Stimulated activated CD8-positive, alpha-beta memory T cell treated with anti-CD3 and anti-CD28 coated beads, Interleukin-2, amount 100 ng/mL, for 1 hour (primary cell): ENCODE measurements around the gene FMNL2.
"Not testable (repeated sequence)": the region's sequence is repeated elsewhere in the genome, so short reads cannot be mapped to it uniquely, and the experiment has no call there.

Source experiments
- DNase-seq, 2 donors: peaks; one replicate each; pipeline ENCODE4 v3.0.0-alpha.2; 2020; ENCODE audit warnings: low read depth in 2 of 2

The FMNL2 gene

DNA sequence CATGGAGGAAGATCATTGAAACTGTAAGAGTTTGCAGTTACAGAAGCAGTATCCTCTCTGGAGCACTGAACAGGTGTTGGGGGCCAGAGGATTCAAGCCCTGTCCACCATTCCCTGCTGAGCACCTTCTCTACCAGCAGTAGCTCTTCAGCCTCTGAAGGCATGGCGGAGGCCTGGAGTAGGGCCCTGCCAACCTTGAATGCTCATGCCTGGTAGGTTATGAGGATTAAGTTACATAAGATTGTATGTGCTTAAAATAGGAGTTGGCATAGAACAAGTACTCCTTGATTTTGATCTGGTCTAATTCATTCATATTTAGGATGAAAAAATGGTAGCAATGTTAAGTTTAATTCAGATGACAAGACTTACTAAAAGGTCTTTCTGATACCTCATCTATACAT is 40.2 kb downstream of the FMNL2 start:
- DNase-seq: no peak

DNA sequence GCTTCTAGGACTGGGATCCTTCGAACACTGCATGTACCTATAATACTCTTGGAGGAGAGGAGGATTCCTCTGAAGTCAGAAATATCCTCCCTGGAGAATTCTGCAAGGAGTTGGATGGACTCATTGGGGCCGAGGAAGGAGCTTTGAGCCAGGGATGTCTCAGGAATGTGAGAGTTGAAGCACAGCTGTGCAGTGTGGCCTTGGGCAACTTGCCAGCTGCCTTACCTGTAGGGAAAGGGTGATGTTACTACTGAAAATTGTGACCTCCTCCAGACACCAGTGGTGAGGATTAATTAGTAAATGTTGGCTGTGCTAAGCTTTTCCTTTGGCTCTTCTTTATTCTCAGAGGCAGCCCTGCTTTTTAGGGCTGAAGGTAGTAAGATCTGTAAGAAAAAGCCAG is 41.4 kb downstream of the FMNL2 start:
- DNase-seq: no peak

DNA sequence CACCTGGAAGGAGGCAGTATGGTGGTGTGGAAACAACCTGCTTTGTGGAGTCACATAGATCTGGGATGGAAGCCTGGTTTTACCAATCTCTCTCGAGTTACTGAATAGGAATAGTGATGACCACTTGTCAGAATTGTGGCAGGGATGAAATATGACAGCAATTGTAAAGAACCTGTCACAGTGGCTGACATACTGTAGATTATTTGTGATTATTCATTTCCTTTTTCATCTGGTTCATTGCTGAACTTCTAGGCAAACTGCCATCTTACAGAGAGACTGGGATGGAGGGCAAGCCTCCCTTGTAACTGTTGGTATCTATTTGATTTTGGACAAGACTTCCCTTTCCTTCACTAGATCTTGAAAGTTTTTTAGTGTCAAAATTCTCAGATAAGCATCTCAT is 42.0 kb downstream of the FMNL2 start:
- no peak for DNase-seq

DNA sequence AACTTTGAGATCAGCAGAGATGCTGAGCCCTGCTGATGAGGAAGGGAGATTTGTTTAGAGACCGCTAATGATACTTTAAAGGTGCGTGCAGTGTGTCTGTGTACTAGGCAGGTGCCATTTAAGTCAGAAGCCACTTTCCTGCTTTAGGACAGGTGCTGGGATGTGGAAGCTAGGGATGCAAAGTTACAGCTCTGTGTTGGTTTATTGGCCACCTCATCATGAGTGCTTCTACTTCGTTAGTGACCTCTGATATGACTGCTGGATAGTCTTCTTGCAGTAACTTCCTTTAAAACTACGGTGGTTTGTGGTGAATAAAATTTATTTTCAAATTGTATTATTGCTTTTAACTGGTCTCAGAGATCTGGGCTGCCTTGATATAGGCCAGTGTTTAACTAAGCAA is 44.1 kb downstream of the FMNL2 start:
- DNase-seq: no peak

DNA sequence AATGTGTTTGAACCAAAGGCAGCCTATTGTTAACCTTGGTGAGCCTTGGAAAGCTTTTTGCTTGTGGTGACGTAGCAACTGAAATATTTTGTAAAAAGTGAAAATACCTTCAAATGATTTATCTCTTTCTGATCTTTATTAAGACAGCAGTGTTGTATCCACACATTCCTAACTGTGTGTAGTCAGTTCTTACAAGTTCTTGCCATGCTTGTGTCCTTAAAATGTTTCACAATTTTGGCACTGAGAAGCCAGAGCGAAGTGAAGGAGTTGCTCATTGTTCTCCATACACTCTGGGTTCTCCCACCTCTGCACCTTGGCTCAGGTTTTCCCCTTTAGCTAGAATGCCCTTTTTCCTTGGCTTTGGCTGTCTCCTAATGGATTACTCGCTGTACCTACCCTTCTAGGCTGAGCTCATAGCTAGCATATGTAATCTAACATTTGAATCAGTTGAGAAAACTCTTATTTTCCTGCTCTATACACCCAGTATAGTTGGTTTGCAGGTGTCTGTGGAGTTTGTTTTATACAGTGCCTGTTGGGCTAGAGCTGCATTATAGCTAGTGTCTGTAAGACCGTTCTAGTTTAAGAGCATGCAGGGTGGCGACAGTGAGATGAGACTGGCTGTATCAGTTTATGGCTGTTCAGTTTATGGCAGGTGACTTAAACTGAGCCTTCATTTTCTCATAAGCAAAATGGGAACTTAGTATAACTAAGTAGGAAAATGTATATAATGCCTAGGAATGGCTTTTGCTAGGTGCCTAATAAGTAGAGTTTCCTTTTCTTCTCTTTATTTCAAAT is 45.5 kb downstream of the FMNL2 start:
- no peak for DNase-seq

DNA sequence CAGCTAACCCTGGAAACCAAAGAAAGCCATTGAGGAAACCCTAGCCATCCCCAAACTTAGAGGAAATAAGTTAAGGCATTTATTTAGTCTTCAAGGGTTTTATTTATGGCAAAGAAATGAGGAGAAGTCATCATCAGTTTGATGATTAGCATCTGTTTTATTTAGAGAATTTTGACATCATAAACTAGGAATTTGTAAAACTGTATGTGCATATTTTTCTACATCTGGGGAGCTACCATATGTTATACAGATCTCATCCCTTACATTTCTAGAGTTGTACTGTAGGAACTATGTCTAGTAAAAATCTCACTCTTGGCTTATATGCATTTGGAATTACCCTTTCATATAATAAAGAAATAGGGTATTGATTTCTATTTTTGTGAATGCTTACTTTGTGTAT is 48.7 kb downstream of the FMNL2 start:
- no peak for DNase-seq

DNA sequence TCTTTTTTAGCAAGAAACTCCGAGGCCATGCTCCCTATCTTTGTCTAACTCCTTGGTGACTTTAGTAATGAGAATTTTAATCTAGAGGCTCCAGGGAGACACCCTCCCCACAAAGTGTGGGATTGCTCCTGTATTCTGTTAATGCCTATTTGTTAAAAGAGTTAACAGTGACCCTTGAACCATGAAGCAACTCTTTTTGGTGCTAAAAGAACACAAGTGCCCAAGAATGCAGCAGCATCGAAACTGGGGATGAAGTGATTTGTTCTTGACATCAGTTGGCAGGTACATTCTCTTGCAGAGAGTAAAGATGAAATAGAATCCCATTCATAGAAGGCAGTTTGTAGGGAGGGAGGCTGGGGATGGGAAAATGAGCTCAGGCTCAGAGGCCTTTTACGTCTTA is 50.0 kb downstream of the FMNL2 start:
- DNase-seq: no peak

DNA sequence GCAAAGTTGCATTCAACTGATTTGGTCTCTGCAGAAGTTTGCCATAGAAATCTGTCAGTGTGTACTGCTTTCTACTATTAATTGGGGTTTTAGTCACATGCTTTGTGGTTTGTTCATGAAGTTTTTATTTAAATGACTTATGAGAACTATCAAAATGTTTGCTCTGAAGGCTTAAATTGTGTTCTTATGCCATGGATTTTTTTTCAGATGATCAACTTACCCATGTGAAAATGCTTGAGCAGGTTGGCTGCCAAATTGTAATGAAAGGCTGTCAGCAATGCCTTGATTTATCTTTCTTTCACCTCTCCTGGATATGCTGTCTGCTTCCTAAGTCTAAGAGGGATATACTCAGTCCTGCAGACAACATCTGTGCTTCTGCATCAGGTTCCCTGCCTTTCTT is 50.7 kb downstream of the FMNL2 start:
- no peak for DNase-seq

DNA sequence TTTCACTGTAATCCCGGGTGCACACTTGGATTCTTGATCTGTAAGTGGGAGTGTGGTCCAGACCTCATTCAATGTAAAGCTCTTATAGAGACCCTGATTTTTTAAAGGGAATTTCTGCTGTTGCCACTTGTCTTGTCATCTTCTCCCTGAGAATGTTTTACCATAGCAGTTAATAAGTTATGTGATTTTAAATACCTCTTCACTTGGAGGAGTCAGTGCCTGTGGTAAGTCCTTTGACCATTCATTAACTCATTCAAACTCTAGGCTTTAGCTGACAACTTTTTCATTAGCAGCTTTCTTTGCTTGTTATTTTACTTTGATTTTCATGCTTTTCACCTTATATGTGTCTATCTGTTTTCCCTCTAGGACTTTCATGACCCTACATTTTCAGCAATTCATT is 51.3 kb downstream of the FMNL2 start:
- no peak for DNase-seq

DNA sequence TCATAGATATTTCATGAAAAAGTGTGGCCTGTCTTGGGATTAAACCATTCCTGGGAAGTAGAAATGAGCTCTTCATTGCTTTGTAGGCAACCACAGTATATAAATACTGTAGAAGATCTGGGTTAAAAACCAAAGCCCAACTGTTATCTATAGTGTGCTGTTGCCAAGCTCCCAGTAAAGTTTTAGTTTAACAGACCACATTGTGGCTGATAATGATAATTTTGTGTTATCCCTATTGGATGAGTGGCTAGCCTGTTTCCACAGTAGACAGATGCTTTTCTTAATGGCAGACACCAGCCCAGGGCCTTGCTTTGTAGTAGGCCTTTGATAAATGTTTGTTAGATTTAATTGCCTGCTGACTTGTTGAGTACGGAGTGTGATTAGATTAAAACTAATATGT is 52.1 kb downstream of the FMNL2 start:
- no peak for DNase-seq

DNA sequence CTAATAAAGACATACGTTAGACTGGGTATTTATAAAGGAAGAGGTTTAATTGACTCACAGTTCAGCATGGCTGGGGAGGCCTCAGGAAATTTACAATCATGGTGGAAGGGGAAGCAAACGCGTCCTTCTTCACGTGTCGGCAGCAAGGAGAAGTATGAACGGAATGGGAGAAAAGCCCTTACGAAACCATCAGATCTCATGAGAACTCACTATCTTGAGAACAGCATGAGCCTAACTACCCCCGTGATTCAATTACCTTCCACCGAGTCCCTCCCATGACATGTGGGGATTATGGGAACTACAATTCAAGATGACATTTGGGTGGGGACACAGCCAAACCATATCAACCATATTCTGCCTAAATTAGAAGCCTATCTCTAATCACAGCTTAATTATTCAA is 53.3 kb downstream of the FMNL2 start:
- not testable (repeated sequence) for DNase-seq

DNA sequence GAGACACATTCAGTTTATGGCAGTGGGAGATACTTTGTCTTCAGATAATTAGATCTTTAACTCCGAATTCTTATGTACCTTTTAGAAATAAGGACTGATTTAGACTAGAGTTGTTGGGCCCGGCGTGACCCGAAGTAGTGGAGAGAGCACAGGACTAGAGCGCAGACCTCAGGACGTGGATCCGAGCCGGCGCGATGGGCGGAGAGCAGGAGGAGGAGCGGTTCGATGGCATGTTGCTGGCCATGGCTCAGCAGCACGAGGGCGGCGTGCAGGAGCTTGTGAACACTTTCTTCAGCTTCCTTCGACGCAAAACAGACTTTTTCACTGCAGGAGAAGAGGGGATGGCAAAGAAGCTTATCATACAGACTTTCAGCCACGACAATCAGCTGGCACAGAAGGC is 54.5 kb downstream of the FMNL2 start:
- no peak for DNase-seq

DNA sequence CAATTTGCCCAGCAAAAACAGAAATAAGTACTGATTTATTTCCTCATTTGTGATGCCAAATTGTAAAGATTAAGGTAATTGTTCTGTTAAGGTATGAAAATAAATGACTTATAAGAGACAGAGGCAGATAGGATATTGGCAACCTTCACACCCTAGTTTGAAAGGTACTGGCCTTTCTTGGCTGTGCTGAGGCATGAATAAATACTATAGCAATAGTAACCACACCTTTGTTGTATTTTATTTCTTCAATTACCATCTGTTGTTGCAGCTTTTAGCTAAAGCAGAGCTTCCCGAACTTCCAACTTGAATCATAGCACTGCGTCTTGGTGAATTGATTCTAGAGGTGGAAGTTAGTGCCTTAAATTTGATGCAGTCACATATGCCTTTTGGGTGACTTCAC is 55.9 kb downstream of the FMNL2 start:
- DNase-seq: no peak

DNA sequence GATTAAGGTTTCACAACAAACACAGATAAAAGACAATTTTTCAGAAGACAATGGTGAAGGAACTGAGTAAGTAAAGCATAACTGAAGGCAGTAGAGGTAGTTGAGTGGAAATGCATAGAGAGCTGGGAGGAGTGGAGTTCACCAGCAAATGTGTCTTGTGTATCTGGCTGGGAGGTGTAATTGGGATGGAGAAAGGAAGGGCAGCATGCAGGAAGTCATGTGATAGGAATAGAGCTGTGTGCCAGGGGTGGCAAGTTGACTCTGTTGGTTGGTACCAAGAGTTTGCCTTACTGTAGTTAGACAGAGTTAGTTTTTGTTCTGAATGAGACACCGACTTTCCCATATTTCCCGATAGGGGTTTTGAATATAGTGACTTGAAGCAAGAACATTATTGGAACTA is 56.3 kb downstream of the FMNL2 start:
- DNase-seq: no peak

DNA sequence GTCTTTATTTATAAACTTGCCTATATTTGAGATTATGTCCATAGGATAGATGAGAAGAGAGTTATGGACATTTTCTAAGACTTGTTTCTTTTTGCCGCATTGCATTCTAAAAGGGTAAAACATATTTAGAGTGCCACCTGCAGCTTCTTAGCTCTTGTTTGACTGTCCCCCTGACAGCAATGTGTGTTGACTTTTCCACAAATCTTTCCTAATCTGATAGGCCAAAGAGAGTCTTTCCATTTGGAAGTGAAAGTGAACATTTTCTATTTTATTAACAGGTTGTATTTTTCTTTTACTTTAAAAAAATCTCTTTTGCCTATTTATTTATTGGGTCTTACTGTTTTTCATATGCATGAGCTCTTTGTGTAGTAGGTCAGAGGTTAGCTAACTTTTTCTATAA is 58.4 kb downstream of the FMNL2 start:
- DNase-seq: no peak

DNA sequence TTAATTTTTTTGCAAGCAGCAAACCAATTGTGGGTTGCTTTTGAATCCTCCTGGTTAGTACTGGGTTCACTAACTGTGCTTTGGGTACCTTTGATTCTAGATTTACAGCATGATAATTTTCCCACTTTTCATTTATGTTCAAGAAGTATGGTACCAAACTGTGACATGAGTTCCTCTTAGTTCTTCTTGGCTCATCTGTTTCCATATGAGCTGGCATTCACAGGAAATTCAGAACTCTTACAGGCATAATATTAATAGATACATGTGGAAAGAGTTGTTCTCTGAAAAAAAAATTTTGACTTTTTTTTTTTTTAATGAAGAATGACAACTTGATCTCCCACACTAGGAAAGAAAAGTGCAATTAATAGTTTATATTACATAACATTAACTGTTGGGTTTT is 59.4 kb downstream of the FMNL2 start:
- DNase-seq: no peak

DNA sequence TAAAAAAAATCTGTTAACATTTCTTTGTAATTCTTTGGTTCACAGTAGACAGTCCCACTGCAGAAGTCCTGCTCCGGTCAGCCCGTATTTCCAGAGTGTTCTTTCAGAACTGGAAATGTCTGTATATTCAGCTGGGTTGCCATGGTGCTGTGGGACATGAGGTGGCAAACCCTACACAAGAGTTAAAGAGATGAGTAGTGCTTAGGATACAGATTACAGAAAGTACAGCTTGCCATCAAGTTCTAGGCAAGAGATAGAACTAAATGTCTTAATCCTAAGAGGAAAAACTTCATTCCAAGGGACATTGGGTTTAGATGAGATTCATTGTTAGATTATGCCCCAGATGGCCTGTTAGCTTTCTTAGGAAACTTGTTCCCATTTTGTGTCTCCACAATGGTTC is 60.1 kb downstream of the FMNL2 start:
- no peak for DNase-seq

DNA sequence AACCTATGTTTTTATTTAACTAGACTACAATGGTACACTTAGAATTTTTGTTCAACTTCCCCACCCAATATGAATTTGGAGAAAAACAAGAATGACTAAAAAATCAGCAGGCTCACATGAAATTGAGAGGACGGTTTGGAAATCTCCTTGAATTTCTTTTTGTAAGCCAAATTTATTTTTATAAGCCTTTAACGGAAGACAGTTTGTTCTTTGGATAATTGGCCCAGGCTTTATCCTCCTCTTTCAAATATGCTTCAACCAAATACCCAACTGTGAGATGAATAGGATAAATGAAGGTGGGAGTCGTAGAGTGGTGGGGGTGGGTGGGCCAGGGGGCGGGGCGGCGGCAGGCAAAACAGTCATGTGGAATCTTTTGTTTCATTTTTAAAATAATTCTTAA is 60.6 kb downstream of the FMNL2 start:
- no peak for DNase-seq

DNA sequence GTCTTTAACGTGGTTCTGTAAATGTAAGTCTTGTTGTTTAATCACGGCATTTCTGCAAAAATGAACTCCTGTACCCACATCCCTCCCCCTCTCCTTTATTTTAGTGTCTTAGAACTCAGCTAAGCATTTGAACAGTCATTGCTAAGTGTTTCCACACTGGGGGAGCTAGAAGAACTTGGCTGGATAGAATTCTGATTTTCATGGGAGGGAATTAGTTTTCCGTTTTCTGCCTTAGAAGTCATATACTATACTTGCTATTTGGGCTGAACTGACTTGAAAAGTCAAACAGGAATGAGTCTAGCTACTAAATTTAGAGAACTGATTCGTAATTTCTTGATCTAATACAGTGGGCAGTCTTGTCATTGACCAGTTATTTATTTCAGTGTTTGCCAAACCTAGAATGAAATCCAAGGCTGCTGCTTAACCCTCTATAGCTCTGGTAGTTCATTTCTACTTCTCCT is 61.1 kb downstream of the FMNL2 start:
- no peak for DNase-seq

DNA sequence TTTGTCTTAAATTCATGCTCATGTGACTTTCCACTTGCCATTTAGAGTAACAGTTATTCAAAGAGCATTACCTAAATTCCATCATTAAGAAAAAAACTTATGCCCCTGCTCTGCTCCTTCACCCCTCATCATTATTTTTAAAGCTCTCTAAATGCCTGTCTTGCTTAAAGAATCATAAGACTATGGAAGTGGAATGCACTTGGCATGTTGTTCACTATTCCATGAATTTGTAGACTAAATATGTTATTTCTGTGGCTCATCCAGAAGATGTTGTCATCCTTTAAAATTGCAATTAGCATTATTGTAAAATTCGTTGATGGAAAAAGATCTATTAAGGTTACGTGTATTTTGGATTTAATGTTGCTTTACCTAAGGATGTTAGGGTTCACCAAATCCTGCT is 61.8 kb downstream of the FMNL2 start:
- no peak for DNase-seq

DNA sequence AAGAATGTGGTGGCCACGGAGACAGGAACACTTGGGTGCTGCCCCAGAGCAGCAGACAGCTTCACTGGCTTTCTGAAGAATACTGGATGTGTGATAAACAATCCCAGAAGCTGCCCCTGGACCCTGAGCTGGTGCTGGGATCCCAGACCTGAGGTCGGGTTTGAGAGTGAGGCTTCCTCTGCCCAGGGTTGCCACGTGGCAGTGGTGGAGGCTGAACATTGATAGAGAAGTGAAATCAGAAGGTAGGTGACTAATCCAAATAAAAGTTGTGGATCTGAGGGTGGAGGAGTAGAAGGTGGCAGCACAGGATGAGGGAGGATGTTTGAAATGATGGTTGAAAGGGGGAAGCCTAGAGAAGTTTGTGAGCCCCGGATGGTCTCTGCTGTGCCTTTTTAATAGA is 64.0 kb downstream of the FMNL2 start:
- no peak for DNase-seq

DNA sequence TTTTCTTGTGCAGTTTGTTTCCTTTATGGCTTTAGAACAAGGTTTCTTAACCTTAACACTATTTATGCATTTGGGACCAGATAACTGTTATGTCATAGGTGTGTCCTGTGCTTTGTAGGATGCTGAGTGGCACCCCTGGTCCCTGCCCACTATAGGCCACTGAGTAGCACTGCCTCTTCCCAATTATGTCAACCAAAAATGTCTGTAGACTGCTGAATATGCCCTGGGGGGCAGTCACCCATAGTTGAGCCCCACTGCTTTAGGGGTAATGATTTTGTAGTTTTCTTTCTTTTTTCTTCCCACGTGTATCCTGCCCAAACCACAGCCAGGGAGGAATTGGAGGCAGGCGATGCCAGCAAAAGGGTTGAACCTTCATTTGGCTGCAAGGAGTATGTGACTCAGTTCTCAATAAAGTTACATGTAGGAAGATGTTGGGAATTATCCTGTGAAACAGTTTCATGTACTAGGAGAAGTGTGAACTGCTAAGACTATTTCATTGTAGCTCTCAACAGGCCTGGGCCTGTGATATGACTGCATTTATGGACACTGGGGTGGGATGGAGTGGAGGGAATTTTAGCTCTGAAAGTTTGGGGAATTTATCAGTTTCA is 65.7 kb downstream of the FMNL2 start:
- no peak for DNase-seq
